DMS153 treated with DMSO at 0.1 percent for 48 hours (cell line): ENCODE measurements around the gene GPR162.

ENCODE experiments used
- DNase-seq: peaks from one replicate; lab custom pipeline; 2025; ENCODE audit not compliant: unreplicated experiment; lab: John Stamatoyannopoulos, UW

Gene GPR162

GRCh38 chr12:6786416-6787094 lies 35.1 kb upstream of the GPR162 start:
- DNase-seq: no peak

- no peak for DNase-seq
These were observed 34.3 kb upstream of the GPR162 start for GRCh38 chr12:6787309-6787708.

DNA sequence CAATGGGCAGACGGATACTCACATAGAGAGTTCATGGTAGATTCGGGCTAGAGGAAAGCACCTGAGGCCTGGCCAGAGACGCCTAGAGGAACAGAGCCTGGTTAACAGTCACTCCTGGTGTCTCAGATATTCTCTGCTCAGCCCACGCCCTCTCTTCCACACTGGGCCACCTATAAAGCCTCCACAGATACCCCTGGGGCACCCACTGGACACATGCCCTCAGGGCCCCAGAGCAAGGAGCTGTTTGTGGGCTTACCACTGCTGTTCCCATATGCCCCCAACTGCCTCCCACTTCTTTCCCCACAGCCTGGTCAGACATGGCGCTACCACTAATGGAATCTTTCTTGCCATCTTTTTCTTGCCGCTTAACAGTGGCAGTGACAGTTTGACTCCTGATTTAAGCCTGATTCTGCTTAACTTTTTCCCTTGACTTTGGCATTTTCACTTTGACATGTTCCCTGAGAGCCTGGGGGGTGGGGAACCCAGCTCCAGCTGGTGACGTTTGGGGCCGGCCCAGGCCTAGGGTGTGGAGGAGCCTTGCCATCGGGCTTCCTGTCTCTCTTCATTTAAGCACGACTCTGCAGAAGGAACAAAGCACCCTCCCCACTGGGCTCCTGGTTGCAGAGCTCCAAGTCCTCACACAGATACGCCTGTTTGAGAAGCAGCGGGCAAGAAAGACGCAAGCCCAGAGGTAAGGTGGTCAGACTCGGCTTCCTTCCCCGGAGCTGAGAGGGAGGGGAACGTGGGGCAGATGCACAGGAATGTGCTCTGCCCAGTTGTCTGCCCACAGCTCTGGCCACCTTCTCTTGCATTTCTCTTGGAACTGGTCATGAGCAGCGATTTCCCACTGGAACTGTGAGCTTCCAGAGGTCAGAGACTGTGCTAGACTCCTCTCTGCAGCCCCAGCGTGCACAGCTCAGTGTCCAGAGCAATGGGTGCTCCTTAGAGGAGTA lies 32.4 kb upstream of the GPR162 start, which contains the start of gene CD4:
CD4 (plus strand) TSS at position 557 of the 953 bp plus-strand sequence. CDS start 10,611 bp downstream, outside the sequence.
- DNase-seq: no peak

- DNase-seq: no peak
These were observed 31.0 kb upstream of the GPR162 start for GRCh38 chr12:6790496-6791150.

DNA sequence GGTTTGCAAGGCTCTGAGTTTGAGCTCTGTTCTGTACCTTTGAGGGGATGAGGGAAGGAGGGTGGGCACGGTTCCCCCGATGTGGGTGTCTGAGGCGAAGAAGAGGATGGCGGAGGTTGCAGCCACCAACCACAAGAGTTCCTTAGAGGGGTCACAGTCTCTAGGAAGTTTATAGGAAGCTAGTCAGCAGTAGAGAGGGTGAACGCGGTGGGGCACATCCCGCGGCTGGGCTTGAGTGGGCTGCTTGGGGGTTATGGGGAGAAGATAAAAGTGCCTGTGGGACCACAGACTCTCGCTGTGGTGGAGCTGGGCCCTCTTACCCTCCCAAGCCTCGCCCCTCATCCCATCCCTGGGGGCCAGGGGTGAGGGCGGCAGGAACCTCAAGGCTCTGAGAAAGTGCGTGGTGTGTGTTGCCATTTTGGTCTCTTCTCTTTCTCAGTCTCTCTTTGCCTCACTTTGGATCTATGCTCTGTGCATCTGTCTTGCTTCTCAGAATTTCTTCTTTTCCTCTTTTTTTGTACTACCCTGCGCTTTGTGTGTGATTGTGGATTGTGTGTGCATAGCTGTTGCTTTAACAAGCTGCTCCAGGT lies 29.6 kb upstream of the GPR162 start:
- DNase-seq: no peak

DNA sequence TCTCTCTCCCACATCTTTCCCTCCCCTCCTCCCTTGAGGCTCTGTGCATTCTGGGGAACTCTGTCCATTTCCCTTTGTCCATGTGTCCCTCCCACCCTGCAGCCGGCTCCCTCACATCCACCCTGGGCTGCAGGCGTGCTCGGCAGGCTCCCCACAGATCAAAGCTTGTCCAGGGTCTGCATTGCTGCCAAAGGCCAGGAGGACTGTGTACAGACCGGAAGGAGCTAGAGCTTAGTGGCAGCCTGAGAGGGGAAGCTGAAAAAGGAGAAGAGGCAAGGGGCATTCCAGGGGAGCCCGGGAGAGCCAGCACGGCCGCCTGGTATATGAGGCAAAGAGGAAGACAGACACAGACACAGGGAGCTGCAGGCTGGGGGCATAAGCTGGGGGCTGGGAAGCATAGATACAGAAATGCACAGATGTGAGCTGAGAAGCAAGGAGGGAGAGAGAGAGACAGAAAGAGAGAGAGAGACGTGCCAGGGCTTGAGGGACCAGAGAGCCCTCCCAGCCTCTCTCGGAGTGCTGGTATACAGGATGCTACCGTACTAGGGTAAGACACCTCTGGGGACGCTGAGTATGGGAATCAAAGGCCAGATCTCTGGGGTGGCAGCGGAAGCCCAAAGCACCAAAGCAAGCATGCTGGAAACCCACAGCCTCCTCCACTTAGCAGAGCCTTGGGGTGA lies 29.0 kb upstream of the GPR162 start:
- DNase-seq: no peak

DNA sequence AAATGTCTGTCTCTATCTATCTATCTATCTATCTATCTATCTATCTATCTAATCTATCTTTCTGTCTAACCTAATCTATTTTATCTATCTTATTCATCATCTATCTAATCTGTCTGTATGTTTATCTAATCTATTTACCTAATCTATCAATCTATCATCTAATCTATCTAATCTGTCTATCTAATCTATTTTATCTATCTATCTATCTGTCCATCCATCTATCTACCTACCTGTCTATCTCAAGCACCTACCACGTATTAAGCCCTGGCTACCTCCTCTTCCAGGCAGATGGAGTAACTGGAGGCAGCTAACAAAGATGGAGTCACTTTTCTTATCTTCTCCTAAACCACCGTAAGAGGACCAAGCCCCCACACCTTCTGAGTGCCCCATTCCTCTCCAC lies 26.5 kb upstream of the GPR162 start:
- no peak for DNase-seq

DNA sequence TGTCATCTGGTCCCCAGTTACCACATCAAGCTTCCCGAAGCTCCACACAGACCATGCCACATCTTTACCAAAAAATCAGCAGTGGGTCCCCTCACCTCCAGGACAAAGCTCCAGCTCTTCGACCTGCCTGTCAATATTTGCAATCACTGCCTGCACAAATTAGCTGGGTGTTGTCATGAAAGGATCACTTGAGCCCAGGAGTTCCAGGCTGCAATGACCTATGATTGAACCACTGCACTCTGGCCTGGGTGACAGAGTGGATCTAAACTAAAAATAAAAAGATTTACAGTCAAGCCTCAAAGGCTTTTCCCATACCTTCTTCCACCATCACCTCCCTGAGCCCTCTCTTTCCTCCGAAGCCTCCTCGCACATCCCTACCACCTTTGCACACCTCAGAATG lies 25.0 kb upstream of the GPR162 start:
- no peak for DNase-seq

DNA sequence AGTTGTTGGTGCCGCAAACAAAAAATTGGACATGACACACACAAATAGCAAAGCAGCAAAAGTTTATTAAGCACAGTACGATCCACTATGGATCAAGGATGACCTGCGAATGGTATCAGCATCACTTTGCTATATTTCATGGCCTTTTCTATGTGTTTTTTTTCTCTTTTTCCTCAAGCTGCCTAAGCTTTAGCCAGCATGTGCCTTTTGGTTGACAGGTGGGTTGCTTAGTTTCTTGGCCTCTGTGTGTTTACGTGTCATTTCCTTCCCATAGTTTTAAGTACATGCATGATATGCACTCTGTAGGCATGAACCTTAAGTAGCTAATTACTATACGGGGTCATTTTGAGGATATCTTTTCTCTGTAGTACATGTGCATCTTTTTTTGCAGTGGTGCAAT lies 22.5 kb upstream of the GPR162 start:
- no peak for DNase-seq

- DNase-seq: no peak
These were observed 14.5 kb upstream of the GPR162 start for GRCh38 chr12:6807170-6807569.

DNA sequence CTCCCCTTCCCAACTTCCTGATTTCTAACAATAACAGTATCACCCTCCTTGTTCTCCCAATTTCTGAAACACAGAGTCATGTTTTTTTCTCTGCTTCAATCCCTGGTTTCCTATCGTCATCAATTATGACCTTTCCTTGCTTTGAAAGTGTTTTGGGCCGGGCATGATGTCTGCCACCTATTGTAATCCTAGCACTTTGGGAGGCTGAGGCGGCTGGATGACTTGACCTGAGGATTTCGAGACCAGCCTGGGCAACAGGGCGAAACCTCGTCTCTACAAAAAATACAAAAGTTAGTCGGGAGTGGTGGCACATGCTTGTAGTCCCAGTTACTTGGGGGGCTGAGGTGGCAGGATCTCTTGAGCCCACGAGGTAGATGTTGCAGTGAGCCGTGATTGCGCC lies 12.6 kb upstream of the GPR162 start:
- DNase-seq: no peak

DNA sequence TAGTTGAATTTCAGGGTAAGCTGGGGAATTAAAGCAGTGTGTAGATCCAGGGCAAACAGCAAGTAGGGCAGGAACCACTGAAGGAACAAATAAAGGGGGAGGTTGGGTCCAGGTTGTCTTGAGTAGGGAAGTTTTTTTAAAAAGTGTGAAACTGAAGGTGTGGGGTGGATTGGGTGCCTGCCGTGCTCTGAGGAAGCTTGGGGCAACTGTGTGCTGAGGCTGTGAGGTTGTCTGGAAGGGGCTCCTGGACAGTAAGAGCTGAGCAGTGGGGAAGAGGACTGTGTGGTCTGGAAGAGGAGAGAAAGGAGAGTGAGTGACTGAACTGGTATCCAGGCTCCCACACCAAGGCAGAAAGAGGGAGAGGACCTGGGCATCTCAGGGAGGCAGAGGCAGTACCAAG lies 10.9 kb upstream of the GPR162 start:
- DNase-seq: no peak

DNA sequence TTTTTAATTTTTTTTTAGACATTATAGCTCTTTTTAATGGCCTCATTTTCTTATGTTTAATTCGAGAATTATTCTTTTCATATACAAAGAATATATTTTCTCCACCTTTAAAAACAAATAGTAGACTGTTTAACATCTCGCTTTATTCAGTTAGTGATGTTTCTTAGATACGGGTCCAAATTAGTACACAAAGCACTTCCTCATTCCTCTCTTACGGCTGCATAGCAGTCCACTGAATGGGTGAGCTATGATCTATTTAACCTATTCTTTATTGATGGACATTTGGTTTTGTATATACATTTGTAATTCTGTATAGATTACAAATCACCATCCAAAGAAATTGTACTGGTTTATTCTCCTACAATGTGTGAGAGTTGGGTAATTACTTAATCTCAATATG lies 8.3 kb upstream of the GPR162 start:
- no peak for DNase-seq

GRCh38 chr12:6816598-6816997 lies 5.0 kb upstream of the GPR162 start:
- no peak for DNase-seq

DNA sequence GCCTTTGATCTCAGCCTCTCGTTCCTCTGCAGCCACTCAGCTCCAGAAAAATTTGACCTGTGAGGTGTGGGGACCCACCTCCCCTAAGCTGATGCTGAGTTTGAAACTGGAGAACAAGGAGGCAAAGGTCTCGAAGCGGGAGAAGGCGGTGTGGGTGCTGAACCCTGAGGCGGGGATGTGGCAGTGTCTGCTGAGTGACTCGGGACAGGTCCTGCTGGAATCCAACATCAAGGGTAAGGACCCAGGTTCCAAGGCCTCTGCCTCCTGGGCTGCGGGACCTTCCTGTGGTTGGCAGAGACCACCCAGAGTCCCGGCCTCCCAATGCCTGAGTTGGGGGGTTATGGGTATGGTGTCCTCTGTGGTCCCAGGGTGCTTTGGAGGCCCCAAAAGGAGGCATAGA lies 4.5 kb upstream of the GPR162 start:
- no peak for DNase-seq

DNA sequence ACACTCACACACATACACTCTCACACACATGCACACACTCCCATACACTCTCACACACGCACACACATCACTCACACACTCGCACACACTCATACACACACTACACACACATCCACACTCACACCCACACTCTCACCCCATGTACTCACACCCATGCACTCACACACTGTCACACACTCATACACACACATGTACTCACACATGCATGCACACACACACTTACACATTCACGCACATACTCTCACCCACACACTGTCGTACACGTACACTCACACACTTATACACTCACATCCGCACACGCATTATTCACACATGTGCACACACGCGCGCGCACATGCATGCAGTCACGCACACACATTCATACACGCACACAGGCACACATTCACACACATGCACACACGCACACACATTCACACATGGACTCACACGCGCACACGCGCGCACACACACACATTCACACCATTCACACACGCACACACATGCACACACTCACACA lies 3.9 kb upstream of the GPR162 start:
- DNase-seq: no peak

- no peak for DNase-seq
These were observed 3.4 kb upstream of the GPR162 start for GRCh38 chr12:6818222-6818621.

DNA sequence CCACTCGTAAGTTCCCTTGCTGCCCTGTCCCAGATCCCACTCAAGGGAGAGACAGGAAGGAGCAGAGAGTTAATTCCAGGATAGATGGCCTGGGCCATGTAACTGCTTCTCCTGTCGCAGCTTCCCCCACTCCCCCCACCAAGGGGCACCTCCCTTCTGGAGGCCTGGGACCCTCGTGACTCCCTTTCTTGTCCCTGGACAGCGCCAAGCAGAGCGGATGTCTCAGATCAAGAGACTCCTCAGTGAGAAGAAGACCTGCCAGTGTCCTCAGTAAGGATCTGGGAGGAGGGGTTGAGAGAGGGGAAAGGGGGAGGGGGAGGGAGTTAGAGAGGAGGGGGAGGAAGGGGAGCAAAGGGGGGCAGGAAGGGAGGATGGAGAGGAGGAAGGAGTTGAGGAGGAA lies 3.0 kb upstream of the GPR162 start:
- no peak for DNase-seq

- no peak for DNase-seq
These were observed 2.3 kb upstream of the GPR162 start for GRCh38 chr12:6819106-6820030.

GRCh38 chr12:6820166-6820565 lies 1.5 kb upstream of the GPR162 start:
- no peak for DNase-seq
